Mucosa of rectum (tissue), 2 donors: Measurements from ENCODE around the gene ARPC1A.
"Not testable (repeated sequence)": the region's sequence is repeated elsewhere in the genome, so short reads cannot be mapped to it uniquely, and the experiment has no call there.

Experiments
- H3K27ac ChIP-seq, 2 donors: one replicate each; pipeline ENCODE4 v1.7.0; 2013; ENCODE audit warnings: inconsistent platforms in 2 of 2, low read depth in 2 of 2, low read length in 2 of 2
- H3K27me3 ChIP-seq, 2 donors: one replicate each; pipeline ENCODE4 v1.7.0; 2013; ENCODE audit warnings: low read length in 2 of 2; ENCODE audit not compliant: control insufficient read depth in 2 of 2, insufficient read depth in 2 of 2
- H3K36me3 ChIP-seq, 2 donors: one replicate each; pipeline ENCODE4 v1.7.0; 2013; ENCODE audit warnings: low read length in 2 of 2; ENCODE audit not compliant: control insufficient read depth in 2 of 2, insufficient read depth in 2 of 2
- H3K4me1 ChIP-seq, 2 donors: one replicate each; pipeline ENCODE4 v1.7.0; 2013; ENCODE audit warnings: low read length in 2 of 2, mild to moderate bottlenecking in 1 of 2; ENCODE audit not compliant: control insufficient read depth in 2 of 2, insufficient read depth in 2 of 2
- H3K4me3 ChIP-seq, 2 donors: one replicate each; pipeline ENCODE4 v1.7.0; 2013; ENCODE audit warnings: low read length in 2 of 2
- H3K9ac ChIP-seq, 2 donors: one replicate each; pipeline ENCODE4 v1.7.0; 2013; ENCODE audit warnings: low read length in 2 of 2, low read depth in 1 of 2, mild to moderate bottlenecking in 1 of 2
- H3K9me3 ChIP-seq, 2 donors: one replicate each; pipeline ENCODE4 v1.7.0; 2013; ENCODE audit warnings: low read length in 2 of 2; ENCODE audit not compliant: control insufficient read depth in 2 of 2
- donor health status: healthy.
- donor health status: Normal muscosa, but diverticular disease.

ARPC1A gene

GRCh38 chr7:99320371-99320770, 5.3 kb upstream of the ARPC1A start:
- H3K27ac ChIP-seq = no peak overlapping the region
- no peak overlapping the region for H3K9ac ChIP-seq

DNA sequence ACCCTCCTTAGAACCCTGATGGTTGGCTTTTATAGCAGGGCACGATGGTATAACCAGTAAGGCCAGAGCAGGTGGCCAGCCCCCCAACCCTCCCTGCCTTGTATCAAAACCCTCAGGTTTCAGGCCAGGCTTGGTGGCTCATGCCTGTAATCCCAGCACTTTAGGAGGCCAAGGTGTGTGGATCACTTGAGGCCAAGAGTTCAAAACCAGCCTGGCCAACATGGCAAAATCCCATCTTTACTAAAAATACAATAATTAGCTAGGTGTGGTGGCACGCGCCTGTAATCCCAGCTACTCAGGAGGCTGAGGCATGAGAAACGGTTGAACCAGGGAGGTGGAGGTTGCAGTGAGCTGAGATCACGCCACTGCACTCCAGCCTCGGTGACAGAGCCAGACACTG, 3.0 kb upstream of the ARPC1A start:
- H3K27ac ChIP-seq, H3K9me3 ChIP-seq, H3K36me3 ChIP-seq: not testable (repeated sequence)

More at GRCh38 chr7:99320371-99320770, 5.3 kb upstream of the ARPC1A start:
- Histone ChIP-seq H3K36me3 (no peaks in the 10 kb centered on the region), H3K4me3 (no peak overlapping the region), H3K4me1 (peaks cover 2 to 4% of the 10 kb centered on the region in 2 donors), H3K9me3 (no peaks in the 10 kb centered on the region), H3K27me3 (no peaks in the 10 kb centered on the region)

DNA sequence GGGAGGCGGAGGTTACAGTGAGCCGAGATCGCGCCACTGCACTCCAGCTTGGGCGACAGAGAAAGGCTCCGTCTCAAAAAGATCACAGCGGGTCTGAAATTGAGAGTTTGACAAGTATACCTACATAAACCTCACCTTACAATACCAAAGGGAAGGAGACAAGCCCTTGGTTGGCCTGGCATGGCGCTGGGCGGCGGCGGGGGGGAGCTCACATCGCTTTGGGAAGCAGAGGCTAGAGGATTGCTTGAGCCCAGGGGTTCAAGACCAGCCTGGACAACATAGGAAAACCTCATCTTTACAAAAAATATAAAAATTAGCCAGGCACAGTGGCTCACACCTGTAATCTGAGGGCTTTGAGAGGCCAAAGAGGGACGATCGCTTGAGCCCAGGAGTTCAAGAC, 1.1 kb upstream of the ARPC1A start:
- no peak overlapping the region for H3K4me3 ChIP-seq
- no peaks in the 10 kb centered on the region for H3K9me3 ChIP-seq
- H3K27me3 ChIP-seq = no peaks in the 10 kb centered on the region
- peaks cover 18 to 19% of the 10 kb centered on the region in 2 donors for H3K4me1 ChIP-seq
- H3K36me3 ChIP-seq = peaks cover 0 to 2% of the 10 kb centered on the region in 2 donors
- H3K27ac ChIP-seq = no peak overlapping the region
- H3K9ac ChIP-seq = no peak overlapping the region

More for the DNA sequence above, 3.0 kb upstream of the ARPC1A start:
- not testable (repeated sequence) for H3K4me3 ChIP-seq, H3K27me3 ChIP-seq, H3K9ac ChIP-seq
- H3K4me1 ChIP-seq = peaks cover 12 to 16% of the 10 kb centered on the region in 2 donors

DNA sequence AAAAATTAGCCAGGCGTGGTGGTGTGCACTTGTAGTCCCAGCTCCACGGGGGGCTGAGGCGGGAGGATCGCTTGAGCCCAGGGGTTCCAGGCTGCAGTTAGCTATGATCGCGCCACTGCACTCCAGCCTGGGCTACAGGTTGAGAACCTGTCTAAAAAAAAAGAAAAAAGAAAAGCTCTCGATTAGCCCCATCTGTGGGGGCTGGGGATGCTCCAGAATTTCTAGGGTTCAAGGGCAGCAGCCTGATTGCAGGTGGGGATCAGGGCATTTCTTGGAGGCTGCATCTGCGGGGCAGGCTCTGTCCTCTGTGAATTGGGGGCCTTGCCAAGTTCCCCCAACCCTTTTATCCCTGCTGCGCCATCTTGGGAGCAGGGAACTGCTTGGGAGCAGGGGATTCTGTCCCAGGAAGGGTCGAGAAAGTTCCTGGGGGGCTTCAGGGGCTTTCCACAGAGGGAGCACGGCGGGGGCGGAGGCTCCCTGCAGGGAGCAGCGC, 651 bp upstream of the ARPC1A start:
- H3K4me3 ChIP-seq = peak overlapping the region; percentile 86 to 98
- H3K4me1 ChIP-seq = peaks cover 18 to 24% of the 10 kb centered on the region in 2 donors
- H3K9me3 ChIP-seq = no peaks in the 10 kb centered on the region
- H3K9ac ChIP-seq = peak overlapping the region; percentile 94 to 99
- H3K27ac ChIP-seq = peak overlapping the region; percentile 87 to 94
- H3K36me3 ChIP-seq = peaks cover 0 to 2% of the 10 kb centered on the region in 2 donors
- no peaks in the 10 kb centered on the region for H3K27me3 ChIP-seq

DNA sequence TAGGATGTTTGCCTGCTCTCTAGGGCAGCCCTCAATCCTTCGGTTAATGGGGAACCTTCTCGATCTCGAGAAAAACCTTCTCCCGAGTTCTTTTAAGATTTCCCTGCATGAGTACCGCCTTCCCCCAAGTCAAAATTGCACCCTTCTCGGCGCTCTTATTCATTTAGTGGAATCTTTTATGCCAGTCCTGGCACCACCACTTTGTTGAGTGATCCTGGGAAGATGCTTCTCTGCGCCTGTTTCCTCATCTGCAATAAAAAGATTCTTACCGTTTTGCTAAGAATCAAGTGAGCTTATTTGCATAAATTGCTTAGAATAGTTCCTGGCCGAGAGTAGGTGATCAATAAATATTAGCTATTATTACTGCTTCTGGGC, 697 bp downstream of the ARPC1A start:
- H3K36me3 ChIP-seq = peaks cover 0 to 2% of the 10 kb centered on the region in 2 donors
- no peaks in the 10 kb centered on the region for H3K27me3 ChIP-seq
- H3K27ac ChIP-seq = peak overlapping the region; percentile 87 to 94
- H3K9ac ChIP-seq = peak overlapping the region; percentile 94 to 99
- no peaks in the 10 kb centered on the region for H3K9me3 ChIP-seq
- peaks cover 18 to 36% of the 10 kb centered on the region in 2 donors for H3K4me1 ChIP-seq
- H3K4me3 ChIP-seq = peak overlapping the region; percentile 86 to 98

DNA sequence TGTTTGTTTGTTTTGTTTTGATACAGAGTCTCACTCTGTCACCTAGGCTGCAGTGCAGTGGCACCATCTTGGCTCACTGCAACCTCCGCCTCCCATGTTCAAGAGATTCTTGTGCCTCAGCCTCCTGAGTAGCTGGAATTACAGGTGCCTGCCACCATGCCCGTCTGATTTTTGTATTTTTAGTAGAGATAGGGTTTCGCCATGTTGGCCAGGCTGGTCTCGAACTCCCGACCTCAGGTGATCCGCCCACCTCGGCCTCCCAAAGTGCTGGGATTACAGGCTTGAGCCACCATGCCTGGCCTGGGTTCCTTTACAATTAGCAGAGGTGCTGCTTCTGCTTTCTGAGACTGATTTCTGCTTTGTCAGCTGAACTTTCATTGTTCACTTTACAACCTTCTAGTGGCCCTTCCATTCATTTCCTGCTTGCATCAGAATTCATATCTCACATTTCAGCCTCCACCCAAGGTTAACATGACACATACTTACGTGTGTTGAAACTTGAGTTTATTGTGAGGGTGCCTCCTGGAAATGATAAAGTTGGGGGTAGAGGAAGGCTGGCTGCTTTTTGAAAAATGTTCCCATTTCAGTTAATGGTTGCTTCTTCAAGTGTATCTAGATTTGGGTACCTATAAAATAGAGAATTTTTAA, 4.7 kb downstream of the ARPC1A start:
- H3K36me3 ChIP-seq = peaks cover 13 to 14% of the 10 kb centered on the region in 2 donors
- peak overlapping the region in 1 of 2 donors; percentile 30 for H3K4me3 ChIP-seq
- H3K9ac ChIP-seq = peak overlapping the region in 1 of 2 donors; percentile 59
- H3K9me3 ChIP-seq, H3K27me3 ChIP-seq: not testable (repeated sequence)
- peak overlapping the region; percentile 75 to 87 for H3K27ac ChIP-seq
- peaks cover 14 to 34% of the 10 kb centered on the region in 2 donors for H3K4me1 ChIP-seq

- Histone ChIP-seq H3K27me3 (no peaks in the 10 kb centered on the region), H3K9me3 (no peaks in the 10 kb centered on the region), H3K36me3 (peaks cover 14 to 15% of the 10 kb centered on the region in 2 donors), H3K9ac (peak overlapping the region in 1 of 2 donors; percentile 48), H3K27ac (peak overlapping the region; percentile 75 to 87), H3K4me3 (peak overlapping the region in 1 of 2 donors; percentile 30), H3K4me1 (peaks cover 14 to 34% of the 10 kb centered on the region in 2 donors)
Observed at GRCh38 chr7:99331002-99331401, 5.3 kb downstream of the ARPC1A start.

- H3K27me3 ChIP-seq = no peaks in the 10 kb centered on the region
- H3K4me3 ChIP-seq = no peak overlapping the region
- no peak overlapping the region for H3K9ac ChIP-seq
- no peaks in the 10 kb centered on the region for H3K4me1 ChIP-seq
- no peaks in the 10 kb centered on the region for H3K9me3 ChIP-seq
- no peak overlapping the region for H3K27ac ChIP-seq
- peaks cover 46 to 58% of the 10 kb centered on the region in 2 donors for H3K36me3 ChIP-seq
Observed at GRCh38 chr7:99339595-99339994, 13.9 kb downstream of the ARPC1A start.

GRCh38 chr7:99340659-99341058, 15.0 kb downstream of the ARPC1A start:
- no peak overlapping the region for H3K4me3 ChIP-seq
- no peaks in the 10 kb centered on the region for H3K9me3 ChIP-seq
- H3K9ac ChIP-seq = no peak overlapping the region
- H3K27me3 ChIP-seq = no peaks in the 10 kb centered on the region
- no peak overlapping the region for H3K27ac ChIP-seq
- H3K4me1 ChIP-seq = no peaks in the 10 kb centered on the region
- peaks cover 55% of the 10 kb centered on the region in 2 donors for H3K36me3 ChIP-seq

- Histone ChIP-seq H3K4me1 (no peaks in the 10 kb centered on the region), H3K36me3 (peaks cover 42 to 54% of the 10 kb centered on the region in 2 donors), H3K27ac (no peak overlapping the region)
Observed at GRCh38 chr7:99344061-99344647, 18.5 kb downstream of the ARPC1A start.

More at GRCh38 chr7:99344061-99344647, 18.5 kb downstream of the ARPC1A start:
- no peak overlapping the region for H3K4me3 ChIP-seq
- no peaks in the 10 kb centered on the region for H3K9me3 ChIP-seq
- no peak overlapping the region for H3K9ac ChIP-seq
- no peaks in the 10 kb centered on the region for H3K27me3 ChIP-seq
